C4-2B (cell line): Measurements from ENCODE around the gene LRRC4C.

ENCODE experiments used
- ZFX ChIP-seq: fragments of 450-650 bp; IDR thresholded peaks from 2 replicates; pipeline ENCODE4 v1.6.1; 2017
- TF ChIP-seq, protein P1 (sequence below): fragments of 450-650 bp; conservative IDR thresholded peaks from 2 replicates; pipeline ENCODE4 v1.5.1; 2017; ENCODE audit warnings: mild to moderate bottlenecking

DNA sequence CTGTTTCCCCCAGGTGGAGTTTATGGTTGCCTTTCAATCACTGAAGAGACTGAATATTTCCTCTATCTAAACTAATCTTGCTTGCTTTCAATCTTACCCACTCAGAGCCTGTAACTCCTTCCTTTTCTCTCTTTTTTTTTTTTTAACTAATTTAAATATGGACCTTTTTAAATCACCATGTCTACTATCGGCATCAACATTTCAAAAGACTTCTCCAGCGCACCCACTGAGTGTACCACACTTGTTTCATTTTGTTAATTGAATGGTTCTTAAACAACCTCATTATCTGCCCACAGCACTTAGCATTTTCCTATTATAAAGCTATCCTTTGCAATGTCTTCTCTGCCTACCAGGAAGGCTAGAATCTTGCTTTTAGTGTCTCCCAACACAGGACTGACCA, 1212.5 kb downstream of the LRRC4C start:
- TF ChIP-seq, protein P1, sequence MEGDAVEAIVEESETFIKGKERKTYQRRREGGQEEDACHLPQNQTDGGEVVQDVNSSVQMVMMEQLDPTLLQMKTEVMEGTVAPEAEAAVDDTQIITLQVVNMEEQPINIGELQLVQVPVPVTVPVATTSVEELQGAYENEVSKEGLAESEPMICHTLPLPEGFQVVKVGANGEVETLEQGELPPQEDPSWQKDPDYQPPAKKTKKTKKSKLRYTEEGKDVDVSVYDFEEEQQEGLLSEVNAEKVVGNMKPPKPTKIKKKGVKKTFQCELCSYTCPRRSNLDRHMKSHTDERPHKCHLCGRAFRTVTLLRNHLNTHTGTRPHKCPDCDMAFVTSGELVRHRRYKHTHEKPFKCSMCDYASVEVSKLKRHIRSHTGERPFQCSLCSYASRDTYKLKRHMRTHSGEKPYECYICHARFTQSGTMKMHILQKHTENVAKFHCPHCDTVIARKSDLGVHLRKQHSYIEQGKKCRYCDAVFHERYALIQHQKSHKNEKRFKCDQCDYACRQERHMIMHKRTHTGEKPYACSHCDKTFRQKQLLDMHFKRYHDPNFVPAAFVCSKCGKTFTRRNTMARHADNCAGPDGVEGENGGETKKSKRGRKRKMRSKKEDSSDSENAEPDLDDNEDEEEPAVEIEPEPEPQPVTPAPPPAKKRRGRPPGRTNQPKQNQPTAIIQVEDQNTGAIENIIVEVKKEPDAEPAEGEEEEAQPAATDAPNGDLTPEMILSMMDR: no peak
- TF ChIP-seq ZFX: no peak
